HL-60 (cell line): ENCODE measurements around the gene OSBPL2.

Experiments
- CTCF ChIP-seq: IDR thresholded peaks from one replicate; pipeline ENCODE4 v1.5.1; 2011; ENCODE audit warnings: low read length, control low read depth, inconsistent platforms; ENCODE audit not compliant: insufficient read depth
- GABPA ChIP-seq: IDR thresholded peaks from 2 replicates; pipeline ENCODE4 v1.6.1; 2012; ENCODE audit warnings: low read depth
- POLR2AphosphoS5 ChIP-seq: IDR thresholded peaks from 2 replicates; pipeline ENCODE4 v1.6.1; 2012; ENCODE audit warnings: low read depth
- REST ChIP-seq: IDR thresholded peaks from 2 replicates; pipeline ENCODE4 v1.6.1; 2012; ENCODE audit warnings: low read depth; ENCODE audit not compliant: insufficient replicate concordance
- SPI1 ChIP-seq: IDR thresholded peaks from 2 replicates; pipeline ENCODE4 v1.6.1; 2012; ENCODE audit warnings: low read depth, mild to moderate bottlenecking, borderline replicate concordance

GRCh38 chr20:62258499-62259293, 20.4 kb downstream of the OSBPL2 start:
- no peak for TF ChIP-seq CTCF
- no peak for TF ChIP-seq POLR2AphosphoS5
- TF ChIP-seq REST = no peak
- no peak for TF ChIP-seq GABPA
- TF ChIP-seq SPI1 = no peak
